Activated naive CD8-positive, alpha-beta T cell (primary cell): ENCODE data around the gene DDX52.
A peak's percentile ranks its signal among the peaks of the same experiment; 100 is the strongest.
"Not testable (repeated sequence)": the region's sequence is repeated elsewhere in the genome, so short reads cannot be mapped to it uniquely, and the experiment has no call there.

Experiments
- H3K27ac Mint-ChIP-seq: one replicate; pipeline ENCODE4 v1.8.0; 2021; ENCODE audit warnings: mixed read lengths
- H3K27me3 Mint-ChIP-seq: one replicate; pipeline ENCODE4 v1.8.0; 2021; ENCODE audit warnings: mixed read lengths
- H3K36me3 Mint-ChIP-seq: one replicate; pipeline ENCODE4 v1.8.0; 2021; ENCODE audit warnings: mixed read lengths
- H3K4me1 Mint-ChIP-seq: one replicate; pipeline ENCODE4 v1.8.0; 2021; ENCODE audit warnings: low read depth, mixed read lengths
- H3K4me3 Mint-ChIP-seq: one replicate; pipeline ENCODE4 v1.8.0; 2021; ENCODE audit warnings: mild to moderate bottlenecking, mixed read lengths
- H3K9me3 Mint-ChIP-seq: one replicate; pipeline ENCODE4 v1.8.0; 2021; ENCODE audit warnings: low read depth, mixed read lengths

Gene DDX52

DNA sequence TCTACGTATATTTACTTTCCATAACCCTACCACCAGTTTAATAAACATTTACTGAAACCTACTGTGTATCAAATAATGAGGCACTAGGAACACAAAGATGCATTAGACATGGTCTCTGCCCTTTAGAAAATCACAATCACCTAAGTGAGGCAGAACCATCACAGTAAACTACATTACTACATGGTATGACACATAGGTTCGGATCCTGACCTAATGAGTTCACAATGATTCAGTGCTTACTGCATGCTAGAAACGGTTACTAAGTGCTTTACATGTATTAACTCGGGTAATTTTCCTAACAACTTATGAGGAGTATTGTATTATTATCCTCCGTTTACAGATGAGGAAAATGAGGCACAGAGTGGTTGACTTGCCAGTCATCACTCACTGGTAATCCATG lies 28.9 kb downstream of the DDX52 start:
- Mint-ChIP-seq H3K36me3 (peaks cover 3% of the 10 kb centered on the region), H3K27me3 (no peaks in the 10 kb centered on the region), H3K9me3 (no peaks in the 10 kb centered on the region), H3K4me3 (no peak overlapping the region), H3K4me1 (peaks cover 11% of the 10 kb centered on the region), H3K27ac (no peak overlapping the region)

GRCh38 chr17:37610971-37611370 lies 32.3 kb downstream of the DDX52 start:
- H3K4me1 Mint-ChIP-seq, result peaks cover 34% of the 10 kb centered on the region
- H3K27me3 Mint-ChIP-seq, result no peaks in the 10 kb centered on the region
- no peaks in the 10 kb centered on the region for H3K36me3 Mint-ChIP-seq
- H3K4me3 Mint-ChIP-seq, result no peak overlapping the region
- H3K27ac Mint-ChIP-seq, result peak overlapping the region; percentile 34
- H3K9me3 Mint-ChIP-seq, result no peaks in the 10 kb centered on the region

DNA sequence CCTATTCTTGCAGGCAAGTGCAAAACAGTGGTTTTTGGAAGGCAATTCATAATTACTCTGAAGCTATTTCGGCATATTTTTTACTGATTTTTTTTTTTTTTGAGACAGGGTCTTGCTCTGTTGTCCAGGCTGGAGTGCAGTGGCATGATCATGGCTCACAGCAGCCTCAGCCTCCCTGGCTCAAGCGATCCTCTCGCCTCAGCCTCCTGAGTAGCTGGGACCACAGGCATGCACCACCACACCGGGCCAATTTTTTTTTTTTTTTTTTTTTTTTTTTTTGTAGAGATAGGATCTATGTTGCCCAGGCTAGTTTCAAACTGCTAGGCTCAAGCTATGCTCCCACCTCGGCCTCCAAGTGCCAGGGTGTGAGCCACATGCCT lies 33.2 kb downstream of the DDX52 start:
- H3K4me3 Mint-ChIP-seq, result peak overlapping the region; percentile 92
- peaks cover 43% of the 10 kb centered on the region for H3K4me1 Mint-ChIP-seq
- H3K36me3 Mint-ChIP-seq, H3K27me3 Mint-ChIP-seq, H3K9me3 Mint-ChIP-seq: not testable (repeated sequence)
- peak overlapping the region; percentile 94 for H3K27ac Mint-ChIP-seq

- no peaks in the 10 kb centered on the region for H3K27me3 Mint-ChIP-seq
These were observed 33.8 kb downstream of the DDX52 start, which contains the start of gene SYNRG for GRCh38 chr17:37609170-37610040. SYNRG (minus strand) TSS chr17:37609418; CDS start chr17:37609355, 63 bp downstream.

DNA sequence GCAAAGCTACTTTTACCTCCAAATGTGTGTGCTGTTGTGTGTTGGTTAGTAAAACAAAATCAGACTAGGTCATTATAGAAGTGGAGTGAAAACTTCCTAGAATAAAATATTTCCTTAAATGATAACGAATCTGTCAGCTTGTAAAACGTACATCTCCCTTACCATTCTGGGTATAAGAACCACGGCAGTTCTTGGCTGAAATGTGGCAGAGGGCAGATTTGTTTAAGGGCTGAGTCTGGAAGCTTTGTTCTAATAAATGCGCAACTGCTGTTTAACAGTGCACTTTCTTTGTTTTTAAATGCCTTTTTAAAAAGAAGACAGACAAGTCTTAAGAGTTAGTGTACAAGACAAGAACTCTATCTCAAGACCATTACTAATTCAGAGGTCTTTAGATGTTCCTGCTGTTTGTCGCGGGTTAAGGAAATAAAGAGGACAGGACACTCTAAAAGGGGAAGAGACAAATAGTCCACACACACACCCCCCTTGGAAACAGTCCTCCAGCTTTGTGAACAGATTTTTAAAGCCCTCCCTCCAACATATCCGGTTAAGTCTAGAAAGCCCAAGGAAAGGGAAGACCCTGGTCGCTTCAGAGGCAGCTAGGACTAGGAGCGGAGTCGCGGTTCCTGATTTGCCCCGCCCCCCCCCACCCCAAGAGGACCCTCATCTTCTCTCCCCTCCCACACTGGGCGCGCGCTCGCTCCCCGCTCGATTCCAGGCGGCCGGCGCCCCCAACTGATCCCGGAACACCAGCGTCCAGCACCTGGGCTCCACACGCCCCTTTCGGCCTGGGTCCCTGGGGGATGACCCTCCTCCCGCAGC lies 34.7 kb downstream of the DDX52 start:
- H3K27me3 Mint-ChIP-seq, result no peaks in the 10 kb centered on the region
- H3K4me3 Mint-ChIP-seq, result peak overlapping the region; percentile 92
- H3K27ac Mint-ChIP-seq, result peak overlapping the region; percentile 88
- peaks cover 5% of the 10 kb centered on the region for H3K36me3 Mint-ChIP-seq
- peaks cover 57% of the 10 kb centered on the region for H3K4me1 Mint-ChIP-seq
- no peaks in the 10 kb centered on the region for H3K9me3 Mint-ChIP-seq

More at GRCh38 chr17:37609170-37610040, 33.8 kb downstream of the DDX52 start, which contains the start of gene SYNRG:
- H3K36me3 Mint-ChIP-seq, result peaks cover 1% of the 10 kb centered on the region
- peak within 1 kb of the TSS; percentile 94 for H3K27ac Mint-ChIP-seq
- peaks cover 49% of the 10 kb centered on the region for H3K4me1 Mint-ChIP-seq
- H3K9me3 Mint-ChIP-seq, result no peaks in the 10 kb centered on the region
- peak within 1 kb of the TSS; percentile 92 for H3K4me3 Mint-ChIP-seq

DNA sequence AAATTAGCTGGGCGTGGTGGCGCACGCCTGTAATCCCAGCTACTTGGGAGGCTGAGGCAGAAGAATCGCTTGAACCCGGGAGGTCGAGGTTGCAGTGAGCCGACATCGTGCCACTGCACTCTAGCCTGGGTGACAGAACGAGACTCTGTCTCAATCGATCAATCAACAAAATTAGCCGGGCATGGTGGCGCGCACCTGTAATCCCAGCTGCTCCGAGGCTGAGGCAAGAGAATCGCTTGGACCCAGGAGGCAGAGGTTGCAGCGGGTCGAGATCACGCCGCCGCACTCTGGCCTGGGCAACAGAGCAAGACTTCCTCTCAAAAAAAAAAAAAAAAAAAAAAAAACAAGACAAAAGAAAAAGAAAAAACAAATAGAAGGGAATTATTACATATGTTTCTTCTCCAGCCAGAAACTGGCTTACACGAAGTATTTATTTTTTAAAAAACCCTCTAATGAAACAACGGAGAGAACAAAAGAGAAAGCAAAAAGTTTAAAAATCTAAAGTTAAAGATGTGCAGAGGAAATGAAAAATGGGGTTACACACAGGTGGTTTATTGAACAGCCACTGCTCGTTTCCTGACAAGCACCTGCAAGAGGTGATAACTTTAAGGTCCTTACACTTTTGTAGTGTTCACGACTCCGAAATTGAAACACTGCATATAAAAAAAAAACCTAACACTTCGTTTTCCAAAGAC lies 35.5 kb downstream of the DDX52 start:
- H3K36me3 Mint-ChIP-seq, result peaks cover 5% of the 10 kb centered on the region
- peak overlapping the region; percentile 88 for H3K27ac Mint-ChIP-seq
- H3K4me1 Mint-ChIP-seq, result peaks cover 65% of the 10 kb centered on the region
- no peaks in the 10 kb centered on the region for H3K9me3 Mint-ChIP-seq
- peak overlapping the region; percentile 92 for H3K4me3 Mint-ChIP-seq
- H3K27me3 Mint-ChIP-seq, result no peaks in the 10 kb centered on the region

DNA sequence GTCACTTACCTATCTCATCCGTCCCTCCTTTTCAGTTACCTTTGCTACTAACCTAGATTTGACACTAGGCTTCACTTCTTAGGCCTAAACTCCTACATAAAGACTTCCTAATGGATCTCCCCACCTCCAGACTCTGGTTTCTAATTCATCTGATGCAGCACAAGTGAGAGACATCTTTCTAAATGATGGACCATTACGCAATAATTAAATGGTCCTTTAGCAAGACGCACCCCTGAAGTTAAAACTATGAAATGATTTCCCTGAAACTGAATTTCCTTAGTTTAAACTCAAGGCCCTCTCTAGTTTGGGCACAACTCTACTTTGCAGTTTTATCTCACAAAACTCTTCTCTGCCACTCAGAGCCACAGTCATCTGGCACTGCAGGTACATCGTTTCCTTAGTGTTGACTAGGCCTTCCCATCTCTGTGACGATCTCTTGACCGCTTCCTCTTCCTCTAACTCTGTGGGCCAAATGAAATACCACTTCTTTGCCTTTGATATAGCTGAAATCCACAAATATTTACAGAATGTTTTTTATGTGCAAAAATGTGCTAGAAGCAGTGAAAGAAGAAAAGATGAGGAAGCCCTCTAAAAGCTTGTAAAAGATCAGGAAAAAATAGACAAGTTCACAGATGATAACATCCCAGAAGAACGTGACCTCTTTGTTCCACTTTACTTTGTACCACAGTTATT lies 37.3 kb downstream of the DDX52 start:
- H3K4me1 Mint-ChIP-seq, result peaks cover 73% of the 10 kb centered on the region
- H3K4me3 Mint-ChIP-seq, result peak overlapping the region; percentile 92
- peaks cover 8% of the 10 kb centered on the region for H3K36me3 Mint-ChIP-seq
- no peaks in the 10 kb centered on the region for H3K9me3 Mint-ChIP-seq
- peak overlapping the region; percentile 88 for H3K27ac Mint-ChIP-seq
- no peaks in the 10 kb centered on the region for H3K27me3 Mint-ChIP-seq

- H3K4me3 Mint-ChIP-seq, result peak overlapping the region; percentile 92
- H3K27ac Mint-ChIP-seq, result peak overlapping the region; percentile 88
- peaks cover 12% of the 10 kb centered on the region for H3K36me3 Mint-ChIP-seq
- no peaks in the 10 kb centered on the region for H3K9me3 Mint-ChIP-seq
- no peaks in the 10 kb centered on the region for H3K27me3 Mint-ChIP-seq
- peaks cover 78% of the 10 kb centered on the region for H3K4me1 Mint-ChIP-seq
These were observed 38.2 kb downstream of the DDX52 start for GRCh38 chr17:37605081-37605480.

GRCh38 chr17:37604556-37604955 lies 38.7 kb downstream of the DDX52 start:
- peaks cover 76% of the 10 kb centered on the region for H3K4me1 Mint-ChIP-seq
- H3K4me3 Mint-ChIP-seq, result peak overlapping the region; percentile 92
- H3K27me3 Mint-ChIP-seq, result no peaks in the 10 kb centered on the region
- H3K27ac Mint-ChIP-seq, result peak overlapping the region; percentile 88
- peaks cover 12% of the 10 kb centered on the region for H3K36me3 Mint-ChIP-seq
- H3K9me3 Mint-ChIP-seq, result no peaks in the 10 kb centered on the region

- Mint-ChIP-seq H3K9me3 (no peaks in the 10 kb centered on the region), H3K4me3 (no peak overlapping the region), H3K27ac (peak overlapping the region; percentile 64), H3K4me1 (peaks cover 69% of the 10 kb centered on the region), H3K27me3 (no peaks in the 10 kb centered on the region), H3K36me3 (peaks cover 17% of the 10 kb centered on the region)
These were observed 45.1 kb downstream of the DDX52 start for GRCh38 chr17:37598145-37598544.

GRCh38 chr17:37592291-37592690 lies 51.0 kb downstream of the DDX52 start:
- H3K9me3 Mint-ChIP-seq, result no peaks in the 10 kb centered on the region
- H3K4me1 Mint-ChIP-seq, result peaks cover 74% of the 10 kb centered on the region
- H3K27me3 Mint-ChIP-seq, result no peaks in the 10 kb centered on the region
- peak overlapping the region; percentile 8 for H3K4me3 Mint-ChIP-seq
- peaks cover 13% of the 10 kb centered on the region for H3K36me3 Mint-ChIP-seq
- H3K27ac Mint-ChIP-seq, result peak overlapping the region; percentile 78

GRCh38 chr17:37585066-37585465 lies 58.2 kb downstream of the DDX52 start:
- no peak overlapping the region for H3K4me3 Mint-ChIP-seq
- peaks cover 25% of the 10 kb centered on the region for H3K4me1 Mint-ChIP-seq
- peaks cover 9% of the 10 kb centered on the region for H3K36me3 Mint-ChIP-seq
- no peaks in the 10 kb centered on the region for H3K9me3 Mint-ChIP-seq
- no peak overlapping the region for H3K27ac Mint-ChIP-seq
- H3K27me3 Mint-ChIP-seq, result no peaks in the 10 kb centered on the region

- Mint-ChIP-seq H3K27ac (peak overlapping the region; percentile 11), H3K4me1 (peaks cover 8% of the 10 kb centered on the region), H3K36me3 (peaks cover 15% of the 10 kb centered on the region)
These were observed 67.0 kb downstream of the DDX52 start for GRCh38 chr17:37576281-37576680.

GRCh38 chr17:37574427-37574826 lies 68.8 kb downstream of the DDX52 start:
- Mint-ChIP-seq H3K4me1 (peaks cover 8% of the 10 kb centered on the region), H3K27ac (peak overlapping the region; percentile 46), H3K4me3 (no peak overlapping the region), H3K36me3 (peaks cover 19% of the 10 kb centered on the region), H3K9me3 (no peaks in the 10 kb centered on the region), H3K27me3 (no peaks in the 10 kb centered on the region)

More at GRCh38 chr17:37576281-37576680, 67.0 kb downstream of the DDX52 start:
- Mint-ChIP-seq H3K4me3 (no peak overlapping the region), H3K27me3 (no peaks in the 10 kb centered on the region), H3K9me3 (no peaks in the 10 kb centered on the region)
